Psoas muscle (tissue), 8 donors: ENCODE measurements around the gene HDGF. TPM values are rescaled to one million over a fixed set of nuclear protein-coding genes. Genes with fewer than 3 reads are reported as not detected.

Experiments
- ATAC-seq, 4 donors: fragments of 200-7000 bp; cut with Tn5 transposase; one replicate each; pipeline ENCODE4 v1.9.1; 2020; ENCODE audit warnings: moderate library complexity in 3 of 4, mild to moderate bottlenecking in 2 of 4
- DNase-seq, 2 donors: peaks; one replicate each; pipeline ENCODE4 v3.0.0-alpha.2; 2020
- H3K27ac ChIP-seq: fragments of 200-600 bp; one replicate; pipeline ENCODE4 v1.8.0; 2022
- H3K27me3 ChIP-seq, 3 donors: fragments of 200-600 bp in 1 of 3; one replicate each; pipeline versions ENCODE4 v1.6.1 to v1.8.0; 2013 to 2022; ENCODE audit warnings: low read length in 2 of 3, mild to moderate bottlenecking in 2 of 3, moderate library complexity in 1 of 3; ENCODE audit not compliant: insufficient read depth in 3 of 3
- H3K36me3 ChIP-seq, 2 donors: fragments of 200-600 bp in 1 of 2; one replicate each; pipeline versions ENCODE4 v1.6.1 to v1.8.0; 2013 to 2022; ENCODE audit warnings: low read depth in 1 of 2, mild to moderate bottlenecking in 1 of 2, moderate library complexity in 1 of 2; ENCODE audit not compliant: insufficient read depth in 1 of 2
- H3K4me1 ChIP-seq: fragments of 200-600 bp; one replicate; pipeline ENCODE4 v1.8.0; 2022
- H3K4me3 ChIP-seq: fragments of 200-600 bp; one replicate; pipeline ENCODE4 v1.8.0; 2022; ENCODE audit warnings: mild to moderate bottlenecking
- H3K9me3 ChIP-seq: fragments of 200-600 bp; one replicate; pipeline ENCODE4 v1.8.0; 2022
- CTCF ChIP-seq: fragments of 200-600 bp; IDR thresholded peaks from one replicate; pipeline ENCODE4 v1.8.0; 2022; ENCODE audit warnings: antibody characterized with exemption
- WGBS, 3 donors: extraction: QIAGEN DNeasy Blood & Tissue Kit; methylation state at CpG; one replicate each; pipeline versions ENCODE4 v1.1.6 to v1.1.7; 2013; 5-methylcytosine and 5-hydroxymethylcytosine counted together
- intact Hi-C, 2 donors: fragments of 100-400 bp; cut with DNase I; formaldehyde crosslinking; loops; one replicate each; pipeline versions ENCODE4 v1.11.0 to v1.14.2; 2022
- polyA plus RNA-seq, 3 donors: library from polyadenylated mRNA; stranded (reverse); fragments of 200-250 nt; gene quantifications; one replicate each; pipeline ENCODE4 v1.2.3, GENCODE V29; 2013
- total RNA-seq, 4 donors: library from RNA; stranded (reverse); fragmentation: NEBNext Ultra II Directional in 2 of 4; extraction: Animal tissue kit (Norgen Biotek cat#: 25700) in 2 of 4; gene quantifications; one replicate each; pipeline versions ENCODE4 v1.2.1 to v1.2.4, GENCODE V29; 2021 to 2023
- donor health status: healthy with polysubstance abuse.
- donor health status: DM: no; HTN: no; CAD: no; lungs with moderate emphysema.
- donor health status: Bipolar disorder and iron deficiency.
- donor health status: healthy.
- donor health status: DM: yes; HTN: yes; CAD: no.
- donor health status: DM: no; HTN: no; CAD: no.
- donor health status: DM: no; HTN: no; CAD: no.
- donor health status: DM: yes; HTN: yes; CAD: no.

HDGF gene
- total and polyA plus RNA-seq, 7 donors = 161 to 367 (median 198) TPM

GRCh38 chr1:156748670-156749418, 2.6 kb downstream of the HDGF start:
- H3K4me3 ChIP-seq = peak overlapping the region; percentile 96
- DNase-seq = peak; percentile 68 to 84
- WGBS, 3 donors = 1 to 6% (median 1%) methylated on average over 9 of the region's 9 CpGs
- peak overlapping the region; percentile 98 for H3K27ac ChIP-seq
- intact Hi-C loops = no loop called here
- H3K27me3 ChIP-seq = no peaks in the 10 kb centered on the region
- ATAC-seq = peak; percentile 8 to 28 (median 10)
- peaks cover 3 to 13% of the 10 kb centered on the region in 2 donors for H3K36me3 ChIP-seq
- H3K4me1 ChIP-seq = peaks cover 49% of the 10 kb centered on the region
- H3K9me3 ChIP-seq = no peaks in the 10 kb centered on the region
- TF ChIP-seq CTCF = no peak

DNA sequence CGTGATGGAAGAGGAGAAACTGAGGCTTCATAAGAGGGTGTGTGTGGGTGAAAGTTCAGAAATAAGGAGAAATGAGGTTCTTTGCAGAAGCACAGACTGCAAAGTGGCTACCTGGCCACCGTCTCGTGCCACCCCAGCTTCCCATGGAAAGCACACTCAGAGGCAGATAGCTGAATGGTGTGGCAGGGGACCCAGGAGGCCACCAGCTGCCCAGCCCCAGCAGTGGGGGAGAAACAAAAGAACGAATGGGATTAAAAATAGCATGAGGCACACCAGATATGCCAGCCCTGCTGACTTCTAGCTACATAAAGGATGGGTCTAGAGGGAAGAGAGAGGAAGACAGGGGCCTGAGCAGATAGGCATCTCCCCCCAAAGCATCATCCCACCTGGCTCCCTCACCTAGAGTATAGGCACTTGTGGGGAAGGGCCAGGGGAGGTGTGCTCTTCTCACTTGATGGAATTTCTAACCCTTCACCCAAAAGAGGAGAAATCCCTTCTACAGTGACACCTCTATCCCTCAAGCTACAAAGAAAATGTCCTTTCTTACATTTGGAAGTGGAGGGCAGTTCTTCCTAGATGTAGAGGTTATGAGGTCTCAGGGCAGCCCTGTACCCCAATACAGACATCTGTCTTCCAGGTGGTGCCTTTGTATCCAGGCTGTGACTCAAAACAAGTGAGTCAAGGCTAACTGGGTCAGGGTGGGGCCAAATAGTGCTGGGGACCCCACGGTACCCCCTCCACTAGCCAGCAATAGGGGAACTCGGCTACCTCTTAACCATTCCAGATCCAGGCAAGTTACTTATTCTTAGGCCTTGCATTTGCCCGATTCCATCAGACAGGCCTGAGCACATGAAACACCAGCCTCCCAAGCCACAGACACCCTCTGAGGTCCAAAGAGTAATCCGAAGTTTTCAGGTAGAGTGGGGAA, 3.5 kb downstream of the HDGF start:
- intact Hi-C loops = no loop called here
- ATAC-seq (peak in 2 of 4 donors; percentile 23 to 37), DNase-seq (no peak)
- Histone ChIP-seq H3K27ac (peak overlapping the region; percentile 98), H3K4me3 (peak overlapping the region; percentile 96), H3K9me3 (no peaks in the 10 kb centered on the region), H3K36me3 (peaks cover 8 to 22% of the 10 kb centered on the region in 2 donors), H3K27me3 (no peaks in the 10 kb centered on the region), H3K4me1 (peaks cover 44% of the 10 kb centered on the region)
- WGBS, 3 donors = 2 to 10% (median 3%) methylated on average over 8 of the region's 8 CpGs
- TF ChIP-seq CTCF = no peak

DNA sequence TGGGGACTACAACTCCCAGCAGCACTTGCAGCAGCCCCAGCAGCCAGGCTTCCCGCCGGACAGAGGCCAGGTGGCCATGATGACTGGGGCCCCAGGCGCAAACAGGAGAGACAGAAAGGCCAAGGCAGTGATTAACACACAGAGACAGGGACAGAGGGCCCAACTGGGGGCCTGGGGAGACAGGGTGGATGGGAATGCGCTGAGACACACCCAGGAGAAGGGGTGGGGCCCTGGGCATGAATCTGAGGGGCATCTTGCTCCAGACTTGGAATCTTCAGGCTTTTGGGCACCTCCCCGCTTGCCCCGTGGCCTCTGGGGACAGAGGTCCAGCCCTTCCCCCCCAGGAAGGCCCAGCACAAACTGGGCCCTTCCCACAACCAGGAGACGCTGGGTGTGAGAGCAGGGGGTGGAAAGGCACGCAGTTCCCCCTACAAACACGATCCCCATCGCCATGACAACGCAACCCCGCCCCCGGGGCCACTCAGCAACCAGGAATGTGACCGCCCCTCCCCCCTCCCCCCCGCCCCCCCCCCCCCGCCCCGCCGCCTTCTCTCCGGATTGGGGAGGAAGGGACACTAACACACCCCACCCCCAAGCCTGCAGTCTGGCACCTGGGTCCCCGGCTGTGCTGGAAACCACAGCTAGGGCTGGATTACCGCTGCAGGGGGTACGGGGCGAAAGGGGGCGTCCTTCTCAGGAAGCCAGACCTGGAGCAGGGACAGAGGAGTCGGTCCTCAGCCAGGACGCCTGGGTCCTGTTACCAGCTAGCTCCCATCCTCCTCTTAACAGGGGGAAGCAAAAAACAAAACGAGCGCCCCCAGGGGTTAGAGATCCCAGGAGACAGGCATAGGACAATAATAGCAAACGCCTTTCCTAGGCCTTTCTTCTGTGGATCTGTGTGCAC, 4.5 kb downstream of the HDGF start:
- H3K27me3 ChIP-seq = no peaks in the 10 kb centered on the region

More for the DNA sequence above, 4.5 kb downstream of the HDGF start:
- peaks cover 8 to 32% of the 10 kb centered on the region in 2 donors for H3K36me3 ChIP-seq
- H3K9me3 ChIP-seq = no peaks in the 10 kb centered on the region
- H3K4me3 ChIP-seq = peak overlapping the region; percentile 96
- H3K27ac ChIP-seq = peak overlapping the region; percentile 98
- H3K4me1 ChIP-seq = peaks cover 36% of the 10 kb centered on the region
- TF ChIP-seq CTCF = no peak
- WGBS, 3 donors = 0 to 2% (median 1%) methylated on average over 23 to 24 of the region's 29 CpGs
- ATAC-seq (peak; percentile 65 to 77 (median 70)), DNase-seq (peak; percentile 97 to 98)
- intact Hi-C loops = no loop called here
